OCI-LY7 (cell line): ENCODE data around the gene ZNF423. TPM values are rescaled to one million over a fixed set of nuclear protein-coding genes. Genes with fewer than 3 reads are reported as not detected.

ENCODE experiments used
- BruUV-seq: library from RNA; stranded (reverse); fragments of 400-500 nt; replicated peaks from 2 replicates; lab custom pipeline; 2021; lab: Mats Ljungman, UMichigan
- CTCF ChIA-PET: fragments of 300-600 bp; sonication (Branson Sonifier 250); formaldehyde crosslinking; loops from one replicate; lab custom pipeline; 2022; ENCODE audit warnings: antibody characterized with exemption; ENCODE audit not compliant: unreplicated experiment; lab: Charles Lee
- POLR2A ChIA-PET: fragments of 300-600 bp; sonication (Branson Sonifier 250); formaldehyde crosslinking; loops from one replicate; lab custom pipeline; 2022; ENCODE audit warnings: antibody characterized with exemption; lab: Charles Lee
- DNase-seq: peaks from one replicate; pipeline ENCODE4 v3.0.0-alpha.2; 2015; ENCODE audit warnings: low spot score
- H2AFZ ChIP-seq: fragments of 200-600 bp; sonication (generic), shearing (Covaris generic); 2 replicates; pipeline ENCODE4 v1.6.1; 2014; ENCODE audit warnings: mild to moderate bottlenecking, antibody characterized with exemption, low read length, moderate library complexity
- H3K27ac ChIP-seq: fragments of 200-600 bp; sonication (generic); 2 replicates; pipeline ENCODE4 v1.5.1; 2014; ENCODE audit warnings: mixed run types, low read depth, mild to moderate bottlenecking, moderate library complexity, low read length, inconsistent platforms; ENCODE audit not compliant: poor library complexity, severe bottlenecking
- H3K36me3 ChIP-seq: fragments of 200-600 bp; sonication (generic); 2 replicates; pipeline ENCODE4 v1.6.1; 2014; ENCODE audit warnings: mild to moderate bottlenecking, antibody characterized with exemption, low read length, moderate library complexity, mixed read lengths; ENCODE audit not compliant: insufficient read depth
- H3K4me1 ChIP-seq: fragments of 200-600 bp; sonication (generic); 2 replicates; pipeline ENCODE4 v1.5.1; 2014; ENCODE audit warnings: mild to moderate bottlenecking, low read length; ENCODE audit not compliant: insufficient read depth, poor library complexity, severe bottlenecking
- H3K4me2 ChIP-seq: fragments of 200-600 bp; sonication (generic); 2 replicates; pipeline ENCODE4 v1.6.1; 2014; ENCODE audit warnings: mild to moderate bottlenecking, low read length
- H3K4me3 ChIP-seq: fragments of 200-600 bp; sonication (generic); 2 replicates; pipeline ENCODE4 v1.5.1; 2014; ENCODE audit warnings: mild to moderate bottlenecking, low read depth, low read length; ENCODE audit not compliant: poor library complexity, severe bottlenecking
- H3K79me2 ChIP-seq: fragments of 200-600 bp; sonication (generic); 2 replicates; pipeline ENCODE4 v1.6.1; 2016; ENCODE audit warnings: low read depth, mild to moderate bottlenecking, low read length, moderate library complexity, mixed read lengths; ENCODE audit not compliant: insufficient read depth
- H3K9me2 ChIP-seq: fragments of 200-600 bp; sonication (generic); 2 replicates; pipeline ENCODE4 v1.6.1; 2016; ENCODE audit warnings: mild to moderate bottlenecking, low read length, mixed read lengths; ENCODE audit not compliant: insufficient read depth
- H3K9me3 ChIP-seq: fragments of 200-600 bp; sonication (generic); 2 replicates; pipeline ENCODE4 v1.6.1; 2014; ENCODE audit warnings: mild to moderate bottlenecking, mixed run types, low read length, mixed read lengths
- H4K20me1 ChIP-seq: fragments of 200-600 bp; sonication (generic); 2 replicates; pipeline ENCODE4 v1.6.1; 2014; ENCODE audit warnings: mild to moderate bottlenecking, antibody characterized with exemption, low read length, moderate library complexity, mixed read lengths; ENCODE audit not compliant: insufficient read depth
- CTCF ChIP-seq: fragments of 200-600 bp; sonication (generic); conservative IDR thresholded peaks from 2 replicates; pipeline ENCODE4 v1.5.1; 2014; ENCODE audit warnings: mild to moderate bottlenecking, antibody characterized with exemption, low read length, moderate library complexity, mixed read lengths
- EZH2phosphoT487 ChIP-seq: fragments of 200-600 bp; sonication (generic); IDR thresholded peaks from 2 replicates; pipeline ENCODE4 v1.6.1; 2018; ENCODE audit warnings: low read depth, borderline replicate concordance, mild to moderate bottlenecking, mixed run types, antibody characterized with exemption, low read length, moderate library complexity, mixed read lengths
- intact Hi-C: fragments of 100-400 bp; cut with micrococcal nuclease; formaldehyde crosslinking; loops from one replicate; pipeline ENCODE4 v1.10.0; 2022; ENCODE audit not compliant: unreplicated experiment
- total RNA-seq, 2 experiments: library from RNA; depleted of rRNA in 1 of 2; stranded (reverse); fragments of >200 nt in 1 of 2; shearing (Covaris generic) in 1 of 2; gene quantifications; 2 replicates each; pipeline ENCODE4 v1.2.3, GENCODE V29; 2014 to 2022

ZNF423 gene
- total RNA-seq, 2 experiments from 2014 or later = 0.09 to 0.13 TPM

- TF ChIP-seq EZH2phosphoT487 = no peak
- no peak for TF ChIP-seq CTCF
- H2AFZ ChIP-seq = no peak overlapping the region
Observed at GRCh38 chr16:49717689-49718088, 138.2 kb downstream of the ZNF423 start.

GRCh38 chr16:49716339-49716934 lies 139.5 kb downstream of the ZNF423 start:
- Histone ChIP-seq H3K9me2 (no peaks in the 10 kb centered on the region), H3K27ac (no peak overlapping the region), H2AFZ (no peak overlapping the region), H3K4me3 (no peak overlapping the region), H3K4me2 (no peak overlapping the region), H3K36me3 (no peaks in the 10 kb centered on the region), H3K9me3 (no peaks in the 10 kb centered on the region), H3K4me1 (no peaks in the 10 kb centered on the region), H3K79me2 (no peaks in the 10 kb centered on the region), H4K20me1 (no peaks in the 10 kb centered on the region)
- no peak for DNase-seq
- ChIA-PET CTCF (no interaction called here), POLR2A (no interaction called here)
- BruUV-seq = no TSS peak
- no peak for TF ChIP-seq CTCF
- no peak for TF ChIP-seq EZH2phosphoT487
- intact Hi-C loops = no loop called here

More at GRCh38 chr16:49717689-49718088, 138.2 kb downstream of the ZNF423 start:
- no peak overlapping the region for H3K27ac ChIP-seq
- BruUV-seq = no TSS peak
- POLR2A ChIA-PET = no interaction called here
- intact Hi-C loops = no loop called here
- no peaks in the 10 kb centered on the region for H3K79me2 ChIP-seq
- DNase-seq = no peak
- H3K36me3 ChIP-seq = no peaks in the 10 kb centered on the region
- CTCF ChIA-PET = no interaction called here
- H3K4me2 ChIP-seq = no peak overlapping the region
- H3K9me3 ChIP-seq = no peaks in the 10 kb centered on the region
- no peak overlapping the region for H3K4me3 ChIP-seq
- H4K20me1 ChIP-seq = no peaks in the 10 kb centered on the region
- H3K4me1 ChIP-seq = no peaks in the 10 kb centered on the region
- H3K9me2 ChIP-seq = no peaks in the 10 kb centered on the region

GRCh38 chr16:49713770-49714169 lies 142.1 kb downstream of the ZNF423 start:
- no peaks in the 10 kb centered on the region for H3K9me3 ChIP-seq
- no peak for TF ChIP-seq CTCF
- no peak for TF ChIP-seq EZH2phosphoT487
- intact Hi-C loops = no loop called here

More at GRCh38 chr16:49713770-49714169, 142.1 kb downstream of the ZNF423 start:
- Histone ChIP-seq H3K4me3 (no peak overlapping the region), H3K4me2 (no peak overlapping the region), H2AFZ (no peak overlapping the region), H3K27ac (no peak overlapping the region), H3K4me1 (no peaks in the 10 kb centered on the region), H4K20me1 (no peaks in the 10 kb centered on the region), H3K79me2 (no peaks in the 10 kb centered on the region), H3K9me2 (no peaks in the 10 kb centered on the region), H3K36me3 (no peaks in the 10 kb centered on the region)
- ChIA-PET CTCF (no interaction called here), POLR2A (no interaction called here)
- BruUV-seq = no TSS peak
- DNase-seq = no peak
